Raji (cell line): ENCODE measurements around the gene CARD11.

ENCODE experiments used
- POLR2A ChIP-seq: IDR thresholded peaks from 2 replicates; pipeline ENCODE4 v1.6.1; 2011; ENCODE audit warnings: low read depth, low read length, control low read depth; ENCODE audit not compliant: insufficient read depth

Gene CARD11

GRCh38 chr7:2926896-2927405 lies 116.7 kb downstream of the CARD11 start:
- TF ChIP-seq POLR2A = no peak

- no peak for TF ChIP-seq POLR2A
Observed at GRCh38 chr7:2926120-2926895, 117.4 kb downstream of the CARD11 start.

- TF ChIP-seq POLR2A = no peak
Observed at GRCh38 chr7:2924866-2925840, 118.5 kb downstream of the CARD11 start.

GRCh38 chr7:2923886-2924574 lies 119.6 kb downstream of the CARD11 start:
- TF ChIP-seq POLR2A = no peak

- no peak for TF ChIP-seq POLR2A
Observed at GRCh38 chr7:2923291-2923781, 120.3 kb downstream of the CARD11 start.

- no peak for TF ChIP-seq POLR2A
Observed at GRCh38 chr7:2922866-2923265, 120.8 kb downstream of the CARD11 start.

- no peak for TF ChIP-seq POLR2A
Observed at GRCh38 chr7:2922348-2922691, 121.3 kb downstream of the CARD11 start.

- TF ChIP-seq POLR2A = no peak
Observed at GRCh38 chr7:2921653-2922347, 121.9 kb downstream of the CARD11 start.

GRCh38 chr7:2920956-2921652 lies 122.6 kb downstream of the CARD11 start:
- no peak for TF ChIP-seq POLR2A

GRCh38 chr7:2920041-2920440 lies 123.6 kb downstream of the CARD11 start:
- no peak for TF ChIP-seq POLR2A

- no peak for TF ChIP-seq POLR2A
Observed at GRCh38 chr7:2919256-2919655, 124.4 kb downstream of the CARD11 start.

- TF ChIP-seq POLR2A = no peak
Observed at GRCh38 chr7:2918406-2918805, 125.3 kb downstream of the CARD11 start.

GRCh38 chr7:2915023-2915422 lies 128.6 kb downstream of the CARD11 start:
- TF ChIP-seq POLR2A = no peak

- TF ChIP-seq POLR2A = no peak
Observed at GRCh38 chr7:2913760-2914387, 129.8 kb downstream of the CARD11 start.
